Measurements from ENCODE around the gene ZNF716.
"Not testable (repeated sequence)": the region's sequence is repeated elsewhere in the genome, so short reads cannot be mapped to it uniquely, and the experiment has no call there.

The ZNF716 gene

DNA sequence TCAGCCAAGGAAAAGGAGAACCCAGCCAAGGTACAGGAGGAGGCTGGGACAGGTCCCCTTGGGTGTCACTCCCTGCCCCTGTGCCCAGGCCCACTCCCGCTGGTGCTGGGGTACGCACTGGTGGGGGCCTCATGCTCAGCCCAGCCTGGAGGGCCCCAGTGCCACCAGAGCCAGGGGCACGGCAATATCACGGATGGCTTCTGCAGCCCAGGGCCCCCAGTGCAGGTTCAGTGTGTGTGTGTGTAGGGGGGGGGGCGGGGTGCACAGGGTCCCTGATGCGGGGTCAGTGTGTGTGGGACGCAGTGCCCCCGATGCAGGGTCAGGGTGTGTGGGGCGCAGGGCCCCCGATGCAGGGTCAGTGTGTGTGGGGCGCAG is 23.4 kb upstream of the ZNF716 start:
- no peak for DNase-seq

DNA sequence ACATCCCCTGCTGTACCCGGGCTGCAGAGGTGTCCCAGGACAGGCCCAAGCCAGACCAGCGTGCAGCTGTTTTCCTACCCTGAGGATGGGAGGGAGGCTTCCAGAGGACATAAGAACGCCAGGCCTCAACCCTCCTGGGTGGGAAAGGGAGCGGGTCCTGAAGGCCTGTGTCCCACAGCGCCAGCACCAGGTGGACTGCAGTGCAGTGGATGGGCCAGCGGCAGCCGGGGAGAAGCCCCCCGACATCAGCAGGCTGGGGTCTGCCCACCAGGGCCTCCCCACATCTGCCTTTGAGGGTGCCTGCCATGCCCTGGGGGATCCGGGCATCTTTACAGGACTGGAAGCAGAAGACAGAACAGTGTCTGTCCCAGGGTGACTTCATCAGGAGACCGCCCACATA is 22.8 kb upstream of the ZNF716 start:
- DNase-seq = no peak

- no peak for DNase-seq
Measured at GRCh38 chr7:57427594-57427993, 22.4 kb upstream of the ZNF716 start.

DNA sequence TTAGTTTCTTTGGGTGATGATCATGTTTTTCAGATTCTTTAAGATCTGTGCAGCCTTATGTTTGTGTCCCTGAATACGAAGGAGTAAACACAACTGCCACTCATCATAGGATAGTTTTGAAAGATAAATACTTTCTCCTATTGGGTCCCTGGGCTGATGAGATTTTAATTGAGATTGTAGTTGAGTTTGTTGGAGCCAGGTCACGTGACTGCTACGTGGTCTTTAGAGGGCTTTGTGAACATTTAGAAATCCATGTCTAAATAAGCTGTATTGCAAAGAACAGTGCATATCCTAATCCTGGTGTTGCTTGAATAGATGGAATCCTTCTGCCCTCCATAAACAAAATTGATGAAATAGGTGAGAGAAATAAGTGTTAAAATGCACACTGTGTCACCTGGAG is 17.4 kb upstream of the ZNF716 start:
- no peak for DNase-seq

DNA sequence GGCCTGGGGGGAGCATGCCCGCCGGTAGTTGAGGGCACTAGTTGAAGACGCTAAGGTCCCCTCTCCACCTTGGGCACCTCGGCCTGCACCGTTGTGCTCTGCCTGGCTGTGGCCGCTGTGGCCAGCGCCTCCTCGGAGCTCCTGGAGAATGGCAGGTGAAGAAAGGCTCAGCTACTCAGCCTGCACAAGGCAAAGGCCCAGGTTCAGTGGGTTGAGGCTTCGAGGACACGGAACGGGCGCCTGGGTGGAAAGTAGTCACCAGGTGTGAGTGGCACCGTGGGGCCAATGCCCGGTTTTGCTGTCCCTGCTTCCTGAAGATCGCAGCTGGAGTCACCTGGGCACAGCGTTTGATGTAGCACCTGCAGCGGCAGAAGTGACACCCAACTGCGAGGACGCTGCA is 12.4 kb upstream of the ZNF716 start:
- no peak for DNase-seq

DNA sequence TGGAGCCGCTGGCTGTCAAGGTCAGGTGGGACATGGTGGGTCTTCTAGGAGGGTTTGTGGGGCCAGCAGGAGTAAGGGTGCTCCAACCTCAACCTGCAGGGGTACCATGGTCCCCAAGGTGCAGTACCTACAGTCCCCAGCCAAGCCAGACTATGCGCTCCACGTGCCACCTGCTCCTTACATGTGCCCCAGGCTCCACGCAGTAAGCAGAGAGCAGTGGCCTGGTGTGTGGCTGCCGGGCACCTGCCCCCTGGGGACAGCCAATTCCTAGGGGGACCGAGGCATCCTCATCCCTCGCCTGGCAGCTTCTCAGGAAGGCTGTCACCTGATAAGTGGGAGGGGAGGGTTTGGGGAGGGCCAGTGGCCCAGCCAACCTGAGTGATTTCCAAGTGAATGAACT is 11.7 kb upstream of the ZNF716 start:
- no peak for DNase-seq

DNA sequence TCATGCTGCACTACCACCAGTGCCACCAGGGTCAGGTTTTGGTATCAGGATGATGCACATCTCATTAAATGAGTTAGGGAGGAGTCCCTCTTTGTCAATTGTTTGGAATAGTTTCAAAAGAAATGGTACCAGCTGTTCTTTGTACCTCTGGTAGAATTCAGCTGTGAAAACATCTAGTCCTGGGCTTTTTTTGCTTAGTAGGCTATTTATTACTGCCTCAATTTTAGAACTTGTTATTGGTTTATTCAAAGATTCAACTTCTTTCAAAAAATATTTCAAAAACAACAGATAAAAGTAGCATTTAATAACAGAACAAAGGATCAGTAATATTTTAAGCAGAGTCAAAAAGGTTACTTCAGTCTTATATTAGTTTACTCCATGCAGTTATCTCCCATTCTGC is 6.4 kb upstream of the ZNF716 start:
- no peak for DNase-seq

- not testable (repeated sequence) for DNase-seq
Measured at GRCh38 chr7:57469186-57469828, 19.3 kb downstream of the ZNF716 start.

GRCh38 chr7:57480304-57480703 is 30.3 kb downstream of the ZNF716 start:
- DNase-seq = not testable (repeated sequence)

- DNase-seq = not testable (repeated sequence)
Measured at GRCh38 chr7:57485022-57485421, 35.0 kb downstream of the ZNF716 start.

DNA sequence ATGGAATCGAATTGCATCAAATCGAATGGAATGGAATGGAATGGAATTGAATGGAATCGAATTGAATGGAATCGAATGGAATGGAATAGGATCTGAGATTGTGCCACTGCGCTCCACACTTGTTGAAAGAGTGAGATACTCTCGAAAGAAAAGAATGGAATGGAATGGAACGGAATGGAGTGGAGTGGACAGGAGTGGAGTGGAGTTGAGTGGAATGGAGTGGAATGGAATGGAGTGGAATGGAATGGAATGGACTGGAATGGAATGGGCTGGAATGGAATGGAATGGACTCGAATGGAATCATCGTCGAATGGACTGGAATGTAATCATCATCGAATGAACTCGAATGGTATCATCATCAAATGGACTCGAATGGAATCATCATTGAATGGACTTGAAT is 38.0 kb downstream of the ZNF716 start:
- no peak for DNase-seq

- not testable (repeated sequence) for DNase-seq
Measured at GRCh38 chr7:57495111-57495510, 45.1 kb downstream of the ZNF716 start.

DNA sequence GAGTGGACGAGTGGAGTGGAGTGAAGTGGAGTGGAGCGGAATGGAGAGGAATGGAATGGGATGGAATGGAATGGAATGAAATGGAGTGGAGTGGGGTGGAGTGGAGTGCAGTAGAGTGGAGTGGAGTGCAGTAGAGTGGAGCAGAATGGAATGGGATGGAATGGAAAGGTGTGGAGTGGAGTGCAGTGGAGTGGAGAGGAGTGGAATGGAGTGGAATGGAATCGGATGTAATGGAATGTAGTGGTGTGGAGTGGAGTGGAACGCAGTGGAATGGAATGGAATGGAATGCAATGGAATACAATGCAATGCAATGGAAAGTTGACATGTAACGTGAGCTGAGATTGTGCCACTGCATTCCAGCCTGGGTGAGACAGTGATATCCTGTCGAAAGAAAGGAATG is 46.4 kb downstream of the ZNF716 start:
- DNase-seq = no peak

- no peak for DNase-seq
Measured at GRCh38 chr7:57505176-57505575, 55.2 kb downstream of the ZNF716 start.

All from NCI-H2107 (cell line).